Right lobe of liver (tissue), 6 donors: ENCODE data around the gene CNPPD1. TPM values are rescaled to one million over a fixed set of nuclear protein-coding genes. Genes with fewer than 3 reads are reported as not detected.

ENCODE experiments used
- ATAC-seq, 4 donors: fragments of 200-7000 bp; cut with Tn5 transposase; one replicate each; pipeline ENCODE4 v1.9.1; 2020; ENCODE audit warnings: mild to moderate bottlenecking in 4 of 4, moderate library complexity in 4 of 4
- DNase-seq, 3 donors: peaks; one replicate each; pipeline ENCODE4 v3.0.0-alpha.2; 2020
- H3K27ac ChIP-seq, 3 donors: fragments of 200-600 bp; one replicate each; pipeline ENCODE4 v1.8.0; 2022
- H3K27me3 ChIP-seq, 2 donors: fragments of 200-600 bp; one replicate each; pipeline ENCODE4 v1.8.0; 2022
- H3K36me3 ChIP-seq, 4 donors: fragments of 200-600 bp; sonication (generic) in 1 of 4; one replicate each; pipeline versions ENCODE4 v1.5.1 to v1.8.0; 2017 to 2022; ENCODE audit warnings: control low read depth in 1 of 4
- H3K4me1 ChIP-seq, 4 donors: fragments of 200-600 bp; sonication (generic) in 1 of 4; one replicate each; pipeline versions ENCODE4 v1.5.1 to v1.8.0; 2017 to 2022; ENCODE audit warnings: control low read depth in 1 of 4
- H3K4me3 ChIP-seq, 3 donors: fragments of 200-600 bp; one replicate each; pipeline ENCODE4 v1.8.0; 2022
- H3K9me3 ChIP-seq, 4 donors: fragments of 200-600 bp; sonication (generic) in 1 of 4; one replicate each; pipeline versions ENCODE4 v1.5.1 to v1.8.0; 2017 to 2022; ENCODE audit warnings: control low read depth in 1 of 4
- CTCF ChIP-seq, 4 donors: fragments of 200-600 bp in 3 of 4; fragments of 450-650 bp in 1 of 4; IDR thresholded peaks; one replicate each; pipeline versions ENCODE4 v1.5.1 to v1.8.0; 2016 to 2022; ENCODE audit warnings: antibody characterized with exemption in 4 of 4, mild to moderate bottlenecking in 2 of 4
- POLR2A ChIP-seq: fragments of 450-650 bp; IDR thresholded peaks from one replicate; pipeline ENCODE4 v1.6.1; 2017; ENCODE audit warnings: antibody characterized with exemption, mild to moderate bottlenecking
- WGBS: methylation state at CpG from one replicate; pipeline ENCODE4 v1.1.6; 2018; ENCODE audit warnings: low coverage, low lambda C conversion rate; ENCODE audit not compliant: insufficient coverage; ENCODE audit errors: missing lambda C conversion rate; 5-methylcytosine and 5-hydroxymethylcytosine counted together
- intact Hi-C, 2 donors: fragments of 100-400 bp; cut with DNase I; formaldehyde crosslinking; loops; one replicate each; pipeline versions ENCODE4 v1.11.2 to v1.14.1; 2022
- total RNA-seq, 6 experiments: library from RNA; depleted of rRNA in 2 of 6; stranded (reverse); fragments of >200 nt in 2 of 6; fragmentation: NEBNext Ultra II Directional in 3 of 6; extraction: Animal tissue kit (Norgen Biotek cat#: 25700) in 3 of 6; gene quantifications; one replicate each; pipeline versions ENCODE4 v1.1.0 to v1.2.4, GENCODE V29; 2016 to 2023
- donor health status: DM: no; HTN: yes; CAD: no.
- donor health status: DM: no; HTN: no; CAD: no.
- donor health status: DM: no; HTN: no; CAD: no.
- donor health status: DM: no; HTN: yes; CAD: no.
- donor health status: DM: no; HTN: yes; CAD: no.

CNPPD1 gene
- total RNA-seq, 6 experiments from 2014 or later = 22.3 to 37.1 (median 30.2) TPM

DNA sequence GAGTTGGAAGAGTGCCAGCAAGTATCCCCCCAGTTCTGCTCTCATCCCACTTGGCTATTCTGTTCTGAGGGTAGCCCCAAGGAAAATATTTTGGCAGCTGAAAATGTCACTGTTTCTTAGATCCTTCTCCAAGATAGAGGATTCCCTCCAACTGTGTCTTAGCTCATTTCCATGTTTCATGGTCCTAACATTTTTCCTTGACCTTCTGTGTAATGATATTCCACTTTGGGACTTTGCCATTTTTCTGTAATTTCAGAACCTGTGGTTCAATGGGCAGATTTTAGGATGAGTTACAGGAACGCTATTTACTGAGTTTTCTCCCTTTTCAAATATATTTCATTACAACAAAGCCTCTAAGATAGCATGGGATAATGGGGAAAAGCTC is 50.8 kb downstream of the CNPPD1 start:
- no peaks in the 10 kb centered on the region for H3K9me3 ChIP-seq
- no peak for DNase-seq
- no peaks in the 10 kb centered on the region for H3K27me3 ChIP-seq
- H3K27ac ChIP-seq = peak overlapping the region; percentile 41 to 88 (median 75)
- WGBS = 36% methylated on average over 1 of the region's 1 CpG
- no peak for ATAC-seq
- peak overlapping the region in 1 of 3 donors; percentile 27 for H3K4me3 ChIP-seq
- H3K4me1 ChIP-seq = peaks cover 0 to 55% (median 27%) of the 10 kb centered on the region in 4 donors
- no peaks in the 10 kb centered on the region for H3K36me3 ChIP-seq
- TF ChIP-seq POLR2A = no peak
- intact Hi-C loops = no loop called here

DNA sequence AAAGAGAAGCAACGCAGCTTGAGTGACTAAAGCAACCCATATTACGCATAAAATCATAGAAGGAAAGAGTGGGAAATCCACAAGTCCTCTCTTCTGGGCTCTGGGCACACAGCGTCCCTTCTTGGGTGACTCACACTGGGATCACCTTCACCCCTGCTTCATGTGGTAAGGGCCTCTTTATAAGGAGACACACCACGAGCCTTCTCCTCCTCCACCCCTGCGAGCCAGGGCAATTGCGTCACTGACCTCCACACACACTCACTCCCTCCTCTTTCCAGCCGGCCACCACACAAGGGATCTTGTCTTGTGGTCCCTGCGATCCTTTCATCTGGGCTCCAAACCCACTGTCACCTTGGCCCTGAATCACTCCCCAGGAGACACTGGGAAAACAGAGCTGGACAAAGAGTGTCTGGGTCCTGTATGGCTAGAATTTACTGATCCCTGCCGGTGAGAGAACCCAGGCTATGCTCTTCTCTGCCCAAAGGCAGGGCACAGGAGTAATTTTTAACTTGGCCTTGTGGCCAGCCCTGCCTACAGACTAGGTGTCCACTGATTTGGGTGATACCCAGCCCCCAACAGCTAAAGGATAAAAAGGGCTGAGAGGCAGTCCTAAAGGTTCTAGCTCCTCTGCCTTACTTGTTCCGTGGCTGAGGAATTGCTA is 51.4 kb downstream of the CNPPD1 start:
- intact Hi-C loops = no loop called here
- 32% methylated on average over 9 of the region's 10 CpGs for WGBS
- peak; percentile 71 to 83 (median 76) for ATAC-seq
- peaks cover 0 to 55% (median 26%) of the 10 kb centered on the region in 4 donors for H3K4me1 ChIP-seq
- no peaks in the 10 kb centered on the region for H3K27me3 ChIP-seq
- peak in 1 of 4 donors; percentile 13 for TF ChIP-seq CTCF (IDR thresholded peaks at IDR 0.05)
- TF ChIP-seq POLR2A = peak; percentile 54
- H3K4me3 ChIP-seq = peak overlapping the region in 2 of 3 donors; percentile 20 to 27
- no peaks in the 10 kb centered on the region for H3K36me3 ChIP-seq
- peak; percentile 72 to 87 (median 87) for DNase-seq
- peak overlapping the region; percentile 41 to 88 (median 75) for H3K27ac ChIP-seq
- H3K9me3 ChIP-seq = no peaks in the 10 kb centered on the region

DNA sequence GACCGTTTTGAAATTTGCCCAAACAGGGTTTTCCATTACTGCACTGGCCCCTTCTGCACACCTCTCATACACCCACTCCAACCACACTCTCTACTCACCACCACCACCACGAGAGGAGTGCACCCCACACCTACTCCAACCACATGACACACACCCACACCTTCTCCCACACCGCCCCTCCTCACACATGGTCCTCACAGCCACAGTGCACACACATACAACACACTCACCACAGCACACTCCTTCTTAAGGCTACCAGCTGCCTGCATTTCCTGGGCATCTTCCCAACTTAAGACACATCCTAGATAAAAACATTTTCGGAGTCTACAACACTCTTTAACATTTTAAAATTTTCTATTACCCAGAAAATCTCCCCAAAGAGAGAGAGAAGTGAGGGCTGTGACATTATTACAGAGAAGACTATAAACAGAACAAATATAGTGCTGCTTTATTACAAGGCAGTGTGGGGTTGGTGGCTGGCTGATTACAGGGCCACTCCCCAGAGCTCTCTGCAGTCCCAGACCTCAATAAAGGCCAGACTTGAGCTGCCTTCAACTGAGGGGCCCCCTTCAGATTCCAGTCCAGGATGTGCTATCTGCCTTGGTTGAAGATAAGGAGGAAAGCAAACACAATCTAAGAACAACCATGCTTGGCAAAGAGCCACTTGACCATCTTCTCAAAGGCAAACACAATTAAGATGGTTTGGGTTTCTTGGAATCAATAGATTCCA is 52.2 kb downstream of the CNPPD1 start:
- DNase-seq = no peak
- Histone ChIP-seq H3K4me1 (peaks cover 0 to 55% (median 26%) of the 10 kb centered on the region in 4 donors), H3K36me3 (no peaks in the 10 kb centered on the region), H3K9me3 (no peaks in the 10 kb centered on the region), H3K27me3 (no peaks in the 10 kb centered on the region), H3K4me3 (peak overlapping the region in 1 of 3 donors; percentile 20), H3K27ac (peak overlapping the region in 2 of 3 donors; percentile 75 to 88)
- WGBS = 48% methylated on average over 4 of the region's 4 CpGs
- ATAC-seq = peak in 2 of 4 donors; percentile 5 to 28
- TF ChIP-seq POLR2A = no peak
- no peak for TF ChIP-seq CTCF (IDR thresholded peaks at IDR 0.05)
- intact Hi-C loops = no loop called here

DNA sequence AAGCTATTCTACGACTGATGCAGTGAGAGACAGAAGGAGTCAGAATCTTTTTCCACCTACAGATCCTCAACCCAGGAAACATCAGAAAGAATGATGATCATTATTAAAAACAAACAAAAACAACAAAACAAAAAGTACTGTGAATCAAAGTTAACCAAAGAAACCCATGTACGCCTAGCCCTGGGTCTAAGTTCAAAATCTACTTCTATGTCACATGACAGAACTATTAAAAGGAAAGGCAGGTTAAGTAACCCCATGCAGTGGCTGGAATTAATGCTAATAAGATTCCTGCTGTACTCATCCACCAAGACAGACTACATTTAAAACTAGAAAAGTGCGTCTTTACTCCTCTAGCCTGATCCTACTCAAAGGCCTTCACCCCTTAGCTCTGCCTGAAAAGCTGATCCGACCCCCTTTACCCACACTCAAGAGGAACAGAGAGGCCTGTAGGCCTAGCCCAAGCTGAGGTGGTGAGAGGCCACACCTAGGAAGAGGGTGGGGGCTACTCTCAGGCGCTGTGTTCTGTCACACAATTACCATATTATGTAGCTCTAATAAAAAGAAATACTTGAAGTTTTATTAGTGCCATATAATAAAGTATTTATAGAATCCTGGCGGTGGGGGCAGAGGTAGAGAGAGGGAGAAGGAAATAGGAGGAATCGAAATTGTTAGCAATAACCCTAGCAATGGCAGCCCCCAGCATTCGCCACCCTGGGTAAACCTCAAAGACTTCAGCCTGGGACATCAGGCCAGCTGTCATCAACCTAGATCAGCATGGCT is 53.2 kb downstream of the CNPPD1 start:
- H3K4me1 ChIP-seq = peaks cover 0 to 55% (median 26%) of the 10 kb centered on the region in 4 donors
- no peak overlapping the region for H3K4me3 ChIP-seq
- no peaks in the 10 kb centered on the region for H3K36me3 ChIP-seq
- DNase-seq = no peak
- no peaks in the 10 kb centered on the region for H3K27me3 ChIP-seq
- WGBS = 76% methylated on average over 7 of the region's 8 CpGs
- no peak overlapping the region for H3K27ac ChIP-seq
- intact Hi-C loops = no loop called here
- TF ChIP-seq CTCF (IDR thresholded peaks at IDR 0.05) = no peak
- no peak for TF ChIP-seq POLR2A
- H3K9me3 ChIP-seq = no peaks in the 10 kb centered on the region
- no peak for ATAC-seq
